Vagina (tissue), 2 donors: ENCODE results near the gene TMC8.

Experiments
- CTCF ChIP-seq, 3 experiments: fragments of 450-650 bp in 2 of 3; fragments of 200-600 bp in 1 of 3; sonication (generic) in 1 of 3; IDR thresholded peaks; one replicate each; pipeline ENCODE4 v1.5.1; 2017 to 2019; ENCODE audit warnings: antibody characterized with exemption in 3 of 3, mild to moderate bottlenecking in 2 of 3, moderate library complexity in 2 of 3
- POLR2A ChIP-seq, 2 donors: fragments of 450-650 bp; IDR thresholded peaks; one replicate each; pipeline ENCODE4 v1.6.1; 2017; ENCODE audit warnings: antibody characterized with exemption in 2 of 2, mild to moderate bottlenecking in 2 of 2, moderate library complexity in 2 of 2

GRCh38 chr17:78113804-78114785 lies 16.5 kb upstream of the TMC8 start:
- TF ChIP-seq CTCF (IDR thresholded peaks at IDR 0.05) (no peak), POLR2A (IDR thresholded peaks at IDR 0.05) (no peak)
